Uterus (tissue), 2 donors: Measurements from ENCODE around the gene PLD5.
"Not testable (repeated sequence)": the region's sequence is repeated elsewhere in the genome, so short reads cannot be mapped to it uniquely, and the experiment has no call there.

ENCODE experiments used
- POLR2A ChIP-seq, 2 donors: fragments of 450-650 bp; IDR thresholded peaks; one replicate each; pipeline ENCODE4 v1.6.1; 2016; ENCODE audit warnings: antibody characterized with exemption in 2 of 2, mild to moderate bottlenecking in 1 of 2, moderate library complexity in 1 of 2
- TF ChIP-seq, protein P1 (sequence below), 4 experiments: fragments of 200-600 bp in 2 of 4; fragments of 450-650 bp in 2 of 4; sonication (generic) in 2 of 4; IDR thresholded peaks; one replicate each; pipeline ENCODE4 v1.5.1; 2016 to 2019; ENCODE audit warnings: antibody characterized with exemption in 4 of 4, mild to moderate bottlenecking in 2 of 4, moderate library complexity in 1 of 4

DNA sequence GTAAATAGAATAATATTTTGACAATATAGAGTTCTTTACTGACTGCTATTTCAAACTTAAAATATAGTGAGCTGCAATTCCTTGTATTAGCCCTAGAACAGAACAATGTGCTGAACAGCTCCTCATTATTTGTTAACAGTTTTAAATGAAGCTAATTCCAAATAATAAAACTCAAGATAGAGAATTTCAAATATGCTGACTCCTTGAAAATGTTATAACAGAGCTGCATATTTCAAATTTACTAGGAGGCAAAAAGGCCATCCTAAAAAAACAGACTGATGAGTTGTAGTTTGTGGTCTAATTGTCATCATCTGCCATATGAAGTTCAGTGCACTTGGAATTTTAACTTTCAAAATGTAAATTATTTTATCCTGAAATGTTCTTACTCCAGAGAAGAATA, 197.1 kb downstream of the PLD5 start:
- not testable (repeated sequence) for TF ChIP-seq POLR2A (IDR thresholded peaks at IDR 0.05)
- TF ChIP-seq, protein P1, sequence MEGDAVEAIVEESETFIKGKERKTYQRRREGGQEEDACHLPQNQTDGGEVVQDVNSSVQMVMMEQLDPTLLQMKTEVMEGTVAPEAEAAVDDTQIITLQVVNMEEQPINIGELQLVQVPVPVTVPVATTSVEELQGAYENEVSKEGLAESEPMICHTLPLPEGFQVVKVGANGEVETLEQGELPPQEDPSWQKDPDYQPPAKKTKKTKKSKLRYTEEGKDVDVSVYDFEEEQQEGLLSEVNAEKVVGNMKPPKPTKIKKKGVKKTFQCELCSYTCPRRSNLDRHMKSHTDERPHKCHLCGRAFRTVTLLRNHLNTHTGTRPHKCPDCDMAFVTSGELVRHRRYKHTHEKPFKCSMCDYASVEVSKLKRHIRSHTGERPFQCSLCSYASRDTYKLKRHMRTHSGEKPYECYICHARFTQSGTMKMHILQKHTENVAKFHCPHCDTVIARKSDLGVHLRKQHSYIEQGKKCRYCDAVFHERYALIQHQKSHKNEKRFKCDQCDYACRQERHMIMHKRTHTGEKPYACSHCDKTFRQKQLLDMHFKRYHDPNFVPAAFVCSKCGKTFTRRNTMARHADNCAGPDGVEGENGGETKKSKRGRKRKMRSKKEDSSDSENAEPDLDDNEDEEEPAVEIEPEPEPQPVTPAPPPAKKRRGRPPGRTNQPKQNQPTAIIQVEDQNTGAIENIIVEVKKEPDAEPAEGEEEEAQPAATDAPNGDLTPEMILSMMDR (IDR thresholded peaks at IDR 0.05) = not testable (repeated sequence)
